NCI-H2081 (cell line): Measurements from ENCODE around the gene NTN1.
"Not testable (repeated sequence)": the region's sequence is repeated elsewhere in the genome, so short reads cannot be mapped to it uniquely, and the experiment has no call there.

Experiments used
- DNase-seq, 2 experiments: peaks; one replicate each; lab custom pipeline; 2025; lab: John Stamatoyannopoulos, UW

NTN1 gene

GRCh38 chr17:9087921-9088320 is 66.6 kb downstream of the NTN1 start:
- DNase-seq, result no peak

- DNase-seq, result no peak
Observed at GRCh38 chr17:9090641-9091096, 69.4 kb downstream of the NTN1 start.

GRCh38 chr17:9094193-9094592 is 72.9 kb downstream of the NTN1 start:
- no peak for DNase-seq

GRCh38 chr17:9095390-9095789 is 74.1 kb downstream of the NTN1 start:
- no peak for DNase-seq

- DNase-seq, result no peak
Observed at GRCh38 chr17:9098242-9098825, 77.0 kb downstream of the NTN1 start.

GRCh38 chr17:9101356-9101755 is 80.0 kb downstream of the NTN1 start:
- DNase-seq, result no peak

- DNase-seq, result not testable (repeated sequence)
Observed at GRCh38 chr17:9103193-9103592, 81.9 kb downstream of the NTN1 start.

GRCh38 chr17:9104370-9105041 is 83.2 kb downstream of the NTN1 start:
- DNase-seq, result no peak

GRCh38 chr17:9105068-9105868 is 84.0 kb downstream of the NTN1 start:
- DNase-seq, result no peak

- not testable (repeated sequence) for DNase-seq
Observed at GRCh38 chr17:9106278-9106677, 85.0 kb downstream of the NTN1 start.

GRCh38 chr17:9107527-9107926 is 86.2 kb downstream of the NTN1 start:
- no peak for DNase-seq

- DNase-seq, result no peak
Observed at GRCh38 chr17:9108146-9108545, 86.8 kb downstream of the NTN1 start.

- DNase-seq, result no peak
Observed at GRCh38 chr17:9109933-9110332, 88.6 kb downstream of the NTN1 start.

- no peak for DNase-seq
Observed at GRCh38 chr17:9110501-9110900, 89.2 kb downstream of the NTN1 start.

- no peak for DNase-seq
Observed at GRCh38 chr17:9115214-9116191, 94.2 kb downstream of the NTN1 start.

- DNase-seq, result no peak
Observed at GRCh38 chr17:9116311-9116835, 95.1 kb downstream of the NTN1 start.

GRCh38 chr17:9116861-9117568 is 95.7 kb downstream of the NTN1 start:
- DNase-seq, result no peak

- DNase-seq, result no peak
Observed at GRCh38 chr17:9120471-9120870, 99.2 kb downstream of the NTN1 start.

- no peak for DNase-seq
Observed at GRCh38 chr17:9121186-9121820, 100.0 kb downstream of the NTN1 start.
